Stimulated activated CD8-positive, alpha-beta memory T cell treated with anti-CD3 and anti-CD28 coated beads, Interleukin-7, amount 100 ng/mL, for 1 hour (primary cell): ENCODE results near the gene RALGAPA2.
A peak's percentile ranks its signal among the peaks of the same experiment; 100 is the strongest.

ENCODE experiments used
- DNase-seq, 2 donors: peaks; one replicate each; pipeline ENCODE4 v3.0.0-alpha.2; 2020; ENCODE audit warnings: low read depth in 2 of 2

RALGAPA2 gene

GRCh38 chr20:20630551-20630950 is 81.9 kb downstream of the RALGAPA2 start:
- no peak for DNase-seq

- DNase-seq: no peak
These were observed 82.8 kb downstream of the RALGAPA2 start for GRCh38 chr20:20629556-20630188.

- no peak for DNase-seq
These were observed 84.1 kb downstream of the RALGAPA2 start for GRCh38 chr20:20628314-20628713.

GRCh38 chr20:20627471-20627870 is 85.0 kb downstream of the RALGAPA2 start:
- DNase-seq: no peak

GRCh38 chr20:20624914-20625313 is 87.5 kb downstream of the RALGAPA2 start:
- DNase-seq: no peak

GRCh38 chr20:20621195-20621594 is 91.2 kb downstream of the RALGAPA2 start:
- no peak for DNase-seq

- DNase-seq: no peak
These were observed 98.1 kb downstream of the RALGAPA2 start for GRCh38 chr20:20614391-20614790.

GRCh38 chr20:20612251-20612650 is 100.2 kb downstream of the RALGAPA2 start:
- no peak for DNase-seq

- no peak for DNase-seq
These were observed 101.3 kb downstream of the RALGAPA2 start for GRCh38 chr20:20611167-20611566.

- DNase-seq: no peak
These were observed 102.9 kb downstream of the RALGAPA2 start for GRCh38 chr20:20609522-20609921.

GRCh38 chr20:20608641-20609040 is 103.8 kb downstream of the RALGAPA2 start:
- DNase-seq: no peak

- no peak for DNase-seq
These were observed 104.4 kb downstream of the RALGAPA2 start for GRCh38 chr20:20608041-20608440.

- no peak for DNase-seq
These were observed 105.6 kb downstream of the RALGAPA2 start for GRCh38 chr20:20606881-20607280.

- DNase-seq: no peak
These were observed 106.4 kb downstream of the RALGAPA2 start for GRCh38 chr20:20606050-20606449.

GRCh38 chr20:20604907-20605306 is 107.5 kb downstream of the RALGAPA2 start:
- no peak for DNase-seq

- DNase-seq: no peak
These were observed 108.1 kb downstream of the RALGAPA2 start for GRCh38 chr20:20604357-20604756.

GRCh38 chr20:20603339-20603990 is 109.0 kb downstream of the RALGAPA2 start:
- peak in 1 of 2 donors; percentile 1 for DNase-seq

GRCh38 chr20:20597966-20598365 is 114.5 kb downstream of the RALGAPA2 start:
- DNase-seq: no peak

- no peak for DNase-seq
These were observed 118.3 kb downstream of the RALGAPA2 start for GRCh38 chr20:20594171-20594530.

GRCh38 chr20:20593447-20594170 is 118.8 kb downstream of the RALGAPA2 start:
- DNase-seq: no peak

GRCh38 chr20:20585146-20585545 is 127.3 kb downstream of the RALGAPA2 start:
- DNase-seq: no peak

- DNase-seq: no peak
These were observed 129.7 kb downstream of the RALGAPA2 start for GRCh38 chr20:20582734-20583133.

GRCh38 chr20:20580139-20580538 is 132.3 kb downstream of the RALGAPA2 start:
- DNase-seq: no peak
